GM19035 (cell line): ENCODE data around the gene MS4A6A.
"Not testable (repeated sequence)": the region's sequence is repeated elsewhere in the genome, so short reads cannot be mapped to it uniquely, and the experiment has no call there.

ENCODE experiments used
- ATAC-seq: cut with Tn5 transposase; IDR thresholded peaks from one replicate; pipeline ENCODE4 v1.9.1; 2021; ENCODE audit not compliant: unreplicated experiment

The MS4A6A gene

DNA sequence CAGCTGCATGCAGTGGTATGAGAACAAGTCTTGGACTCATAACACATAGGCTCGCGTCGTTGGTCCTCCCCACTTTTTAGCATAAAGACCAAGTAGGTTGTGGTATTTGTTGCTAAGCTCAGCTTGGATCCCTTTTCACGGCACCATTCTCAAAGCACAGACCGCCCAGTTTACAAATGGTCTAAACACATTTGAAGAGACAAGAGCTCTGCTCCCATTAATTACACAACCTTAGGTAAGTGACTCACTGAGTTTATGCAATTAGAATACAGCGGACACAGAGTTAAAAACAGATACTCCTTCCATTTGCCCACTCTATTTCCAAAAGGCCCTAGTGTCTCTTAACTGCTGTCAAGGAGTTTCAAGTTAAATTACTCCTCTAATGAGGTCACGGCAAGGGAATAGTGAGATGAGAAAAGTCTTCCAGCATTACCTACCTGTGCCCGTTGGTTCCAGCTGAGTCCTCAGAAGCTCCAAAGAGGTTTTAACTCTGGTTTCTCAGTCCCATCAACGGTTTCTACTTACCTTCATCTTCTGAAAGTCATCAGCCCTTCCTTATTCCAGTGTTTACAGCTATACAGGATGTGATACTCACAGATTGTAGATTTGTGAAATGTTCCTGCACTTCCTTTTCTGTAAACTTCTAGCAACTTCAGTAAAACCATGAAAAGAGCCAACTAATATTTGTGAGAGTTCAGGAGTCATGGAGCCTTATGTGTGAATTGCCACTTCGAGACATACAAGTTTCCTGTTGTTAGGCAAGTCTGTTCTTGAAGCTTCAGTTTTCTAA, at the start of gene MS4A6A:
TSS of gene MS4A6A (minus strand) at position 543 of the 790 bp plus-strand sequence. CDS start 1,356 bp downstream, outside the sequence.
- ATAC-seq, result no peak

DNA sequence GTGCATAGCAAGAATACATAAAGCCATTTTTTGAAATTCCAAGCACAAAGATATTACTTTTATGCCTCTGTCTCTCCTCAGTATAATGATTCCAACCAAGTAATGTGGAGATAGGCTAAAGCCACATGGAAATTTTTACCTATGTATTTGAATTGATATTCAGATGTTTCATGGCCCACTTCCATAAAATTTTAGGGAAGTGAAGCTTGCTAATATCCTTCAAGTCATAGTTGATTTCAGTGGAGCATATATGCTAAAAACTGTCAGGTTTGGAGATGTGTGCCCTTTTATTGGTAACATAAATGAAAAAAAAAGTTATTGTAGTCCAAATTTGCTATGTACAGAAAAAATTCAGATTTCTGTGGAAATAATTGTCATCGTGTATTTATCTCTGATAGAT, 47.8 kb upstream of the MS4A6A start:
- ATAC-seq, result no peak

DNA sequence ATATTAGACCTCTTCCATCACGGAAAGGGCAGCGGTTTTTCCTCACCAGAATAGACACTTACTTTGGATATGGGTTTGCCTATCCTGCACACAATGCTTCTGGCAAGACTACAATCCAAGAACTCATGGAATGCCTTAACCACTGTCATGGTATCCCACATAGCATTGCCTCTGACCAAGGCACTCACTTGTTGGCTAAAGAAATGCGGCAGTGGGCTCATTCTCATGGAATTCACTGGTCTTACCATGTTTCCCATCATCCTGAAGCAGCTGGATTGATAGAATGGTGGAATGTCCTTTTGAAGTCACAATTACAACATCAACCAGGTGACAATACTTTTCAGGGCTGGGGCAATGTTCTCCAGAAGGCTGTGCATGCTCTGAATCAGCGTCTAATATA, 39.3 kb upstream of the MS4A6A start:
- ATAC-seq, result no peak

DNA sequence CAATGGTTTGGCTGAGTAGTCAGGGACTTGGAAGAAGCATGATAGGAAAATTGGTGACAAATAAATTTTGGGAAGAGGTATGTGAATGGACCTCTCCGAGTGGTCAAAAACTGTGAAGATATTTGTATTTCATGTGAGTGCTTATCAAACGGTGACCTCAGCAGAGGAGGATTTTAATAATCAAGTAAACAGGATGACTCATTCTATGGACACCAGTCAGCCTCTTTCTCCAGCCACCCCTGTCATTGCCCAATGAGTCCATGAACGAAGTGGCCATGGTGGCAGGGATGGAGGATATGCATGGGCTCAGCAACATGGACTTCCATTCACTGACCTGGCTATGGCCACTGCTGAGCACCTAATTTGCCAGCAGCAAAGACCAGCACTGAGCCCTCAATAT, 38.8 kb upstream of the MS4A6A start:
- no peak for ATAC-seq

- no peak for ATAC-seq
These were observed 38.3 kb upstream of the MS4A6A start for GRCh38 chr11:60221181-60221580.

DNA sequence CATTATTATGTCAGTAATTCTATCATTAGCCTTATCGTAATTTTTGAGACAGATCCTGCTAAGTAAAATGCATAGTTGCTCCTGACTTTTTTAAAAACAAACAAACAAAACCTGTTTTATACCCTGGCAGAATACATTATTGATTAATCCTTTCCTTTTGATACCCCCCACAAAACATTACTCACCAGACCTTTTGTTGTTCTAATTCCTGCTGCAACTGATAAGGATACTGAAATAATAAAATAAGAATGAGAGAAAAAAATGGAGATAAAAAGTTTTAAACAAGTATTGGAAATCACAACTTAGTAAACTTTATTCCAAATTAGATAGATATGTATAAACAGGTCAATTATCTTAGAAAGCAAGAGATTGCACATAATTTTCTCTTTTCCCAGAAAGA, 31.5 kb upstream of the MS4A6A start:
- no peak for ATAC-seq

GRCh38 chr11:60211206-60211605, 28.3 kb upstream of the MS4A6A start:
- no peak for ATAC-seq

DNA sequence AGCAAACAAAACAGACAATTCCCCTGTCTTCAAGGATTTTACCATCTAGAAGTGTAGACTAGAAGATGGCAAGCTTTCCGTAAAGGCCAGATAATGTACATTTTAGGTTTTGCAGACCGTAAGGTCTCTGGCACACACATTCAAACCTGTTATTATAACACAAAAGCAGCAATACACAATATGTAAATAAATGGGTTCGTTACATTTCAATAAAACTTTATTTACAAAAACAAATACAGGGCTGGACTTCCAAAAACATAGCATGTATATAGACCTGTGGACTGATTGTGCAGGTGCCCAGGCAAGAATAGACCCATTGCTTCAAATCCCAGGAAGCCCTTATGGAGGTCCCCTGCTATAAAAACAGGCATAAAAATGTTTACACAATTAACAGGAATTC, 27.1 kb upstream of the MS4A6A start:
- no peak for ATAC-seq

DNA sequence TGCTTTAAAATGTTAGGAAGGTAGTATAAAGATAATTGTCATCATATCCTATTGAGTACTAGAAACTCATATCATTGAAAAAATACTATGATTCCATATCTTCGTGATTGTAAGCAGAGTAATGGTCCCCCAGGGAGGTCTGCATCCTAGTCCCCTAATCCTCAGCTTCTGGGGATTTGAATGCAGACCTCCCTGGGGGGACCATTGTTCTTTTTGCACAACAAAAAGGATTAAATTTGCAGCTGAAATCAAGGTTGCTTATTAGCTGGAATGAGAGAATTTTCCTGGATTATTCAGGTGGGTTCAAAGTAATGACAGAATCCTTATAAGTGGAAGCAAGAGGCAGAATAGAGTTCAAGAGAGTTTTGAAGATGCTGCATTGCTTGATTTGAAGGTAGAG, 26.1 kb upstream of the MS4A6A start:
- no peak for ATAC-seq

GRCh38 chr11:60208146-60208895, 25.4 kb upstream of the MS4A6A start:
- no peak for ATAC-seq

- ATAC-seq, result no peak
These were observed 23.7 kb upstream of the MS4A6A start for GRCh38 chr11:60206616-60207015.

DNA sequence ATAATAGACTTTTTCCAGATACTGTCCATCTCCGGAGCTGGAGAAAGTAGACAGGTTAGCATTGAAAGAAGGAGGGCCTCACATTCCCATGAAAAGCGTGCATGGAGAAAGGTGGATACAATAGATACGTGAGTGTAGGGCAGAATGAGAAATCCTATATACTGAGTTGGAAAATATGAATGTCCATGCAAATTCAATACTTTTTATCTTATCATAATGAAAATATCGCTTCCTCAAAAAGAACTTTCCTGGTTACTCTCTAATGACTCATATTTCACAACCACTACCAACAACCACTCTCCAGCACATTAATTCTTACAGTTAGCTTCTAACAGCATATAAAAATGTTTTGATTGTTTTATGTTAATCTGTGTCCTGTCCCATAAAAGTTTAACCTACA, 22.0 kb upstream of the MS4A6A start:
- no peak for ATAC-seq

DNA sequence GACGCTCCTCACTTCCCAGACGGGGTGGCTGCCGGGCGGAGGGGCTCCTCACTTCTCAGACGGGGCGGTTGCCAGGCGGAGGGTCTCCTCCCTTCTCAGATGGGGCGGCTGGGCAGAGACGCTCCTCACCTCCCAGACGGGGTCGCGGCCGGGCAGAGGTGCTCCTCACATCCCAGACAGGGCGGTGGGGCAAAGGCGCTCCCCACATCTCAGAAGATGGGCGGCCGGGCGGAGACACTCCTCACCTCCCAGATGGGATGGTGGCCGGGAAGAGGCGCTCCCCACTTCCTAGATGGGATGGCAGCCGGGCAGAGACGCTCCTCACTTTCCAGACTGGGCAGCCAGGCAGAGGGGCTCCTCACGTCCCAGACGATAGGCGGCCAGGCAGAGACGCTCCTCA, 18.5 kb upstream of the MS4A6A start:
- not testable (repeated sequence) for ATAC-seq

DNA sequence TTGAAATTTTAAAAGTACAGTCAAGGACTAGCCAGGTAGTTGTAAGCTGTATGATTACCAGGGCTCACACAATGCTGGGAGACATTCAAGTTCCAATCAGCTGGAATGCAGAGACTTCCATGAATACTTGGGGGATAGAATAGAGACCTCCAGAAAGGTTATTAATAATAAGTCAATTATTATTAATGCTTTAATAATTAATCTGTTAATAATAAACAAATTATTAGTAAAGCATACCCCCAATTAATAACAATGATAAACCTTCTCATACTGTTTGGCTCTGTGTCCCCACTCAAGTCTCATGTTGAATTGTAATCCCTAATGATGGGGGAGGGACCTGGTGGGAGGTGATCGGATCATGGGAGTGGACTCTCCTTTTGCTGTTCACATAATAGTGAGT, 14.6 kb upstream of the MS4A6A start:
- ATAC-seq, result no peak

GRCh38 chr11:60195923-60196368, 13.1 kb upstream of the MS4A6A start:
- ATAC-seq, result peak; percentile 52

- ATAC-seq, result no peak
These were observed 11.6 kb upstream of the MS4A6A start for GRCh38 chr11:60194511-60194910.

GRCh38 chr11:60193687-60194433, 11.0 kb upstream of the MS4A6A start:
- ATAC-seq, result peak; percentile 97

GRCh38 chr11:60192564-60192963, 9.7 kb upstream of the MS4A6A start:
- not testable (repeated sequence) for ATAC-seq

GRCh38 chr11:60188481-60188880, 5.6 kb upstream of the MS4A6A start:
- ATAC-seq, result not testable (repeated sequence)

DNA sequence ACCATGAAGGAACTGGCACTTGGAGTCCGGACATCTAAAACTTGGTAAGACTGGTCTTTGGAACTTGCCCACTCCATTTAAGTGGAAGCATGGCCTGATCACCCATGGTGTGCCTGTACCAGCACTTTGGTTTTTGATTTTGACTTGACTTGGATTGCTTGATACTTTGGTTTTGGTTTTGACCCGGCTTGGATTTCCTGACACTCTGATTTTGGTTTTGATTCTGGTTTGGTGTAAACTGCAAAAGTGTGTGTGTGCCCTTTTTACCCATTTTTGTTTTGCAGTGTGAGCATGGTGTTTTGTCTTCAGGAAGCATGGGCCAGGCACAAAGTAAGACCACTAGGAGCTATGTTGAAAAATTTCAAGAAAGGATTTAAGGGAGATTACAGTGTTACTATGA, 3.2 kb upstream of the MS4A6A start:
- not testable (repeated sequence) for ATAC-seq

GRCh38 chr11:60185512-60185827, 2.6 kb upstream of the MS4A6A start:
- not testable (repeated sequence) for ATAC-seq
